HEK293 (cell line): ENCODE measurements around the gene ADAMTS17.

Experiments used
- CTCF ChIA-PET: fragments of 350-600 bp; formaldehyde crosslinking; extraction: SDS; loops from one replicate; lab custom pipeline; 2021; ENCODE audit warnings: antibody characterized with exemption; lab: Yijun Ruan, JAX
- POLR2A ChIA-PET: fragments of 300-600 bp; formaldehyde crosslinking; extraction: SDS; loops from one replicate; lab custom pipeline; 2020; ENCODE audit warnings: antibody characterized with exemption, inconsistent platforms; lab: Yijun Ruan, JAX
- H3K27ac ChIP-seq: fragments of 200-500 bp; sonication (Bioruptor generic); 2 replicates; pipeline ENCODE4 v1.5.1; 2014; ENCODE audit warnings: low read depth, low read length, control low read depth, inconsistent platforms; ENCODE audit errors: extremely low read depth
- H3K36me3 ChIP-seq, 2 experiments: fragments of 200-500 bp in 1 of 2; sonication (Bioruptor generic) in 1 of 2; 1 replicate in 1 of 2; 2 replicates in 1 of 2; pipeline ENCODE4 v1.5.1; 2014 to 2017; ENCODE audit warnings: inconsistent platforms in 2 of 2, low read length in 2 of 2; ENCODE audit not compliant: control insufficient read depth in 2 of 2, insufficient read depth in 1 of 2
- H3K4me1 ChIP-seq: fragments of 200-500 bp; sonication (Bioruptor generic); 2 replicates; pipeline ENCODE4 v1.5.1; 2014; ENCODE audit warnings: mild to moderate bottlenecking, low read length, inconsistent platforms; ENCODE audit not compliant: control insufficient read depth, insufficient read depth
- H3K4me3 ChIP-seq: 2 replicates; pipeline ENCODE4 v1.5.1; 2011; ENCODE audit warnings: low read depth, mild to moderate bottlenecking, control low read depth, low read length, moderate library complexity
- H3K9me3 ChIP-seq: fragments of 200-500 bp; sonication (Bioruptor generic); 2 replicates; pipeline ENCODE4 v1.5.1; 2014; ENCODE audit warnings: low read depth, low read length, inconsistent platforms; ENCODE audit not compliant: control insufficient read depth, insufficient read depth
- GFI1B ChIP-seq: fragments of 450-650 bp; formaldehyde crosslinking; IDR thresholded peaks from 2 replicates; pipeline ENCODE4 v1.5.1; 2016; ENCODE audit warnings: missing biosample characterization, missing genetic modification characterization
- KLF8 ChIP-seq: fragments of 450-650 bp; formaldehyde crosslinking; IDR thresholded peaks from 2 replicates; pipeline ENCODE4 v1.5.1; 2016; ENCODE audit warnings: missing biosample characterization, missing genetic modification characterization
- OVOL3 ChIP-seq: fragments of 450-650 bp; formaldehyde crosslinking; IDR thresholded peaks from 2 replicates; pipeline ENCODE4 v1.5.1; 2016; ENCODE audit warnings: missing biosample characterization, missing genetic modification characterization
- PRDM6 ChIP-seq: fragments of 450-650 bp; formaldehyde crosslinking; IDR thresholded peaks from 2 replicates; pipeline ENCODE4 v1.5.1; 2017; ENCODE audit warnings: missing biosample characterization, missing genetic modification characterization
- SCRT1 ChIP-seq: fragments of 450-650 bp; formaldehyde crosslinking; IDR thresholded peaks from 2 replicates; pipeline ENCODE4 v1.5.1; 2016; ENCODE audit warnings: missing biosample characterization, missing genetic modification characterization, borderline replicate concordance
- ZBTB1 ChIP-seq: fragments of 450-650 bp; formaldehyde crosslinking; IDR thresholded peaks from 2 replicates; pipeline ENCODE4 v1.5.1; 2016; ENCODE audit warnings: missing biosample characterization, missing genetic modification characterization
- ZBTB11 ChIP-seq: fragments of 450-650 bp; formaldehyde crosslinking; conservative IDR thresholded peaks from 2 replicates; pipeline ENCODE4 v1.5.1; 2016; ENCODE audit warnings: low read depth, missing biosample characterization, missing genetic modification characterization
- ZFHX2 ChIP-seq: fragments of 450-650 bp; formaldehyde crosslinking; conservative IDR thresholded peaks from 2 replicates; pipeline ENCODE4 v1.5.1; 2016; ENCODE audit warnings: missing biosample characterization, missing genetic modification characterization
- ZFP37 ChIP-seq: fragments of 450-650 bp; formaldehyde crosslinking; IDR thresholded peaks from 2 replicates; pipeline ENCODE4 v1.5.1; 2016; ENCODE audit warnings: missing biosample characterization, missing genetic modification characterization
- ZNF112 ChIP-seq: fragments of 450-650 bp; formaldehyde crosslinking; IDR thresholded peaks from 2 replicates; pipeline ENCODE4 v1.5.0; 2017; ENCODE audit warnings: missing biosample characterization, missing genetic modification characterization
- ZNF114 ChIP-seq: fragments of 450-650 bp; formaldehyde crosslinking; IDR thresholded peaks from 2 replicates; pipeline ENCODE4 v1.5.0; 2017; ENCODE audit warnings: missing biosample characterization, missing genetic modification characterization
- ZNF2 ChIP-seq: fragments of 450-650 bp; formaldehyde crosslinking; IDR thresholded peaks from 2 replicates; pipeline ENCODE4 v1.5.1; 2016; ENCODE audit warnings: missing biosample characterization, missing genetic modification characterization
- ZNF211 ChIP-seq: fragments of 450-650 bp; formaldehyde crosslinking; IDR thresholded peaks from 2 replicates; pipeline ENCODE4 v1.5.1; 2016; ENCODE audit warnings: low read depth, missing biosample characterization, missing genetic modification characterization
- ZNF223 ChIP-seq: fragments of 450-650 bp; formaldehyde crosslinking; IDR thresholded peaks from 2 replicates; pipeline ENCODE4 v1.5.1; 2016; ENCODE audit warnings: missing biosample characterization, missing genetic modification characterization
- ZNF239 ChIP-seq: fragments of 450-650 bp; formaldehyde crosslinking; IDR thresholded peaks from 2 replicates; pipeline ENCODE4 v1.5.1; 2016; ENCODE audit warnings: missing biosample characterization, missing genetic modification characterization
- ZNF362 ChIP-seq: fragments of 450-650 bp; formaldehyde crosslinking; IDR thresholded peaks from 2 replicates; pipeline ENCODE4 v1.5.1; 2016; ENCODE audit warnings: missing biosample characterization, missing genetic modification characterization
- ZNF394 ChIP-seq: fragments of 450-650 bp; formaldehyde crosslinking; IDR thresholded peaks from 2 replicates; pipeline ENCODE4 v1.5.1; 2016; ENCODE audit warnings: missing biosample characterization, missing genetic modification characterization, mild to moderate bottlenecking, moderate library complexity, borderline replicate concordance
- ZNF423 ChIP-seq: fragments of 450-650 bp; formaldehyde crosslinking; IDR thresholded peaks from 2 replicates; pipeline ENCODE4 v1.5.1; 2016; ENCODE audit warnings: missing biosample characterization, missing genetic modification characterization
- ZNF510 ChIP-seq: fragments of 450-650 bp; formaldehyde crosslinking; IDR thresholded peaks from 2 replicates; pipeline ENCODE4 v1.5.1; 2018; ENCODE audit warnings: mild to moderate bottlenecking, missing genetic modification characterization, missing biosample characterization; ENCODE audit not compliant: insufficient replicate concordance
- ZNF514 ChIP-seq: fragments of 450-650 bp; formaldehyde crosslinking; IDR thresholded peaks from 2 replicates; pipeline ENCODE4 v1.5.1; 2016; ENCODE audit warnings: missing biosample characterization, missing genetic modification characterization
- ZNF518A ChIP-seq: fragments of 450-650 bp; formaldehyde crosslinking; conservative IDR thresholded peaks from 2 replicates; pipeline ENCODE4 v1.5.1; 2016; ENCODE audit warnings: low read depth, missing biosample characterization, missing genetic modification characterization
- ZNF544 ChIP-seq: fragments of 450-650 bp; formaldehyde crosslinking; IDR thresholded peaks from 2 replicates; pipeline ENCODE4 v1.5.0; 2017; ENCODE audit warnings: missing biosample characterization, missing genetic modification characterization
- ZNF548 ChIP-seq: fragments of 450-650 bp; formaldehyde crosslinking; IDR thresholded peaks from 2 replicates; pipeline ENCODE4 v1.5.1; 2016; ENCODE audit warnings: missing biosample characterization, missing genetic modification characterization
- ZNF571 ChIP-seq: fragments of 450-650 bp; formaldehyde crosslinking; IDR thresholded peaks from 2 replicates; pipeline ENCODE4 v1.5.0; 2017; ENCODE audit warnings: missing biosample characterization, missing genetic modification characterization
- ZNF629 ChIP-seq: fragments of 450-650 bp; formaldehyde crosslinking; IDR thresholded peaks from 2 replicates; pipeline ENCODE4 v1.5.1; 2017; ENCODE audit warnings: missing biosample characterization, missing genetic modification characterization
- ZNF792 ChIP-seq: fragments of 450-650 bp; formaldehyde crosslinking; IDR thresholded peaks from 2 replicates; pipeline ENCODE4 v1.5.1; 2016; ENCODE audit warnings: missing biosample characterization, missing genetic modification characterization
- ZNF843 ChIP-seq: fragments of 450-650 bp; formaldehyde crosslinking; IDR thresholded peaks from 2 replicates; pipeline ENCODE4 v1.5.1; 2016; ENCODE audit warnings: missing biosample characterization, missing genetic modification characterization

ADAMTS17 gene

GRCh38 chr15:100254691-100255090 is 87.1 kb downstream of the ADAMTS17 start:
- H3K4me1 ChIP-seq, result no peaks in the 10 kb centered on the region
- CTCF ChIA-PET, result interaction anchor here (0.7 kb wide), 1 partner anchor 84 kb away, joined by 3 read pairs; no protein-coding TSS in a partner anchor
- no peaks in the 10 kb centered on the region for H3K9me3 ChIP-seq
- H3K4me3 ChIP-seq, result no peak overlapping the region
- no peak overlapping the region for H3K27ac ChIP-seq
- H3K36me3 ChIP-seq, result peaks cover 5 to 14% of the 10 kb centered on the region in 2 experiments; a peak in 2 of 3 replicates
- TF ChIP-seq ZNF510, result no peak
- no peak for TF ChIP-seq ZFHX2 (tag by site-specific recombination)
- no peak for TF ChIP-seq ZNF548 (tag by site-specific recombination)
- TF ChIP-seq ZBTB1 (tag by site-specific recombination), result no peak
- TF ChIP-seq ZNF114 (tag by site-specific recombination), result no peak
- TF ChIP-seq ZNF112, result no peak
- no peak for TF ChIP-seq OVOL3 (tag by site-specific recombination)
- no peak for TF ChIP-seq ZNF2
- no peak for TF ChIP-seq ZNF223 (tag by site-specific recombination)
- TF ChIP-seq ZBTB11 (tag by site-specific recombination), result no peak
- no peak for TF ChIP-seq ZNF629
- TF ChIP-seq ZNF514 (tag by site-specific recombination), result no peak
- no peak for TF ChIP-seq ZFP37 (tag by site-specific recombination)
- TF ChIP-seq KLF8 (tag by site-specific recombination), result no peak
- no peak for TF ChIP-seq SCRT1 (tag by site-specific recombination)
- no peak for TF ChIP-seq ZNF423 (tag by site-specific recombination)
- TF ChIP-seq ZNF211, result no peak
- no peak for TF ChIP-seq ZNF571
- POLR2A ChIA-PET, result no interaction called here

- no peaks in the 10 kb centered on the region for H3K9me3 ChIP-seq
- ChIA-PET CTCF (interaction anchor here (0.7 kb wide), 1 partner anchor 85 kb away, joined by 3 read pairs; no protein-coding TSS in a partner anchor), POLR2A (no interaction called here)
- TF ChIP-seq PRDM6 (tag by site-specific recombination) (0 out of 2 replicates have a peak, but pooled peaks have one; percentile 20), ZNF544 (tag by site-specific recombination) (no peak), GFI1B (no peak), OVOL3 (tag by site-specific recombination) (no peak), ZNF423 (tag by site-specific recombination) (no peak), ZNF843 (tag by site-specific recombination) (no peak), ZNF518A (tag by site-specific recombination) (no peak), ZNF792 (tag by site-specific recombination) (no peak), ZFP37 (tag by site-specific recombination) (no peak), ZNF394 (peak; percentile 64; the same call in 1 of the 2 replicates), ZNF239 (tag by site-specific recombination) (no peak), ZNF362 (tag by site-specific recombination) (no peak)
Observed at GRCh38 chr15:100254285-100254684, 87.5 kb downstream of the ADAMTS17 start.

More at GRCh38 chr15:100254285-100254684, 87.5 kb downstream of the ADAMTS17 start:
- Histone ChIP-seq H3K27ac (no peak overlapping the region), H3K4me3 (no peak overlapping the region), H3K36me3 (peaks cover 5 to 12% of the 10 kb centered on the region in 2 experiments; a peak in 2 of 3 replicates), H3K4me1 (no peaks in the 10 kb centered on the region)
